ENCODE results near the gene KRTAP10-5.
"Not testable (repeated sequence)": the region's sequence is repeated elsewhere in the genome, so short reads cannot be mapped to it uniquely, and the experiment has no call there.

Gene KRTAP10-5

GRCh38 chr21:44615466-44615865, 35.1 kb upstream of the KRTAP10-5 start:
- Mint-ChIP-seq H3K9me3 (peaks cover 33% of the 10 kb centered on the region), H3K27ac (no peak overlapping the region), H3K4me3 (no peak overlapping the region), H3K4me1 (ENCODE audit: low read depth) (peaks cover 10% of the 10 kb centered on the region), H3K27me3 (peaks cover 4% of the 10 kb centered on the region), H3K36me3 (ENCODE audit: low read depth) (no peaks in the 10 kb centered on the region)
- intact Hi-C loops (cut with micrococcal nuclease): no loop called here

DNA sequence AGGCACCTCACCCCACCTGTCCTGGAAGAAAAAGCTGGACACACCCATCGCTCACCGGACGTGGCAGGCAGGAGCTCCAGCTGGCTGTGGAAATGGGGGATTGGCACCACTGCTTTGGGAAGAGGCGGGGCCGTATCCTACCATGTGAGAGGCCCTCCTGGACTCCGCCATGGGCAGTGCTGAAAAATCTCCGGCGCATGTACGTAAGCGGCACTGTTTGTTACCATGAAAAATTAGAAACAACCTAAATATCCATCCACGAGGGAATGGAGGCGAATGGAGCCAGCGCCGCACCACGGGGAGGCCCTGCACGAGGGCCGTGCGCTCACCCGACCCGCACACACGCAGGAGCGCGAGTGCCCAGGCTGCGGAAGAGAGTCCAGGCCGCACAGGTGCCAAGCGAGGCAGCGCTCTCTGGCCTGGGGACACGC, 34.6 kb upstream of the KRTAP10-5 start:
- no peaks in the 10 kb centered on the region for H3K36me3 Mint-ChIP-seq (ENCODE audit: low read depth)
- H3K4me3 Mint-ChIP-seq: no peak overlapping the region
- peaks cover 33% of the 10 kb centered on the region for H3K9me3 Mint-ChIP-seq
- peaks cover 4% of the 10 kb centered on the region for H3K27me3 Mint-ChIP-seq
- intact Hi-C loops (cut with micrococcal nuclease): no loop called here
- H3K27ac Mint-ChIP-seq: no peak overlapping the region
- H3K4me1 Mint-ChIP-seq (ENCODE audit: low read depth): peaks cover 10% of the 10 kb centered on the region

GRCh38 chr21:44614161-44614631, 33.8 kb upstream of the KRTAP10-5 start:
- Mint-ChIP-seq H3K27me3 (peaks cover 1% of the 10 kb centered on the region), H3K4me3 (no peak overlapping the region), H3K9me3 (peaks cover 33% of the 10 kb centered on the region), H3K27ac (no peak overlapping the region), H3K4me1 (ENCODE audit: low read depth) (peaks cover 10% of the 10 kb centered on the region), H3K36me3 (ENCODE audit: low read depth) (no peaks in the 10 kb centered on the region)
- intact Hi-C loops (cut with micrococcal nuclease): no loop called here

DNA sequence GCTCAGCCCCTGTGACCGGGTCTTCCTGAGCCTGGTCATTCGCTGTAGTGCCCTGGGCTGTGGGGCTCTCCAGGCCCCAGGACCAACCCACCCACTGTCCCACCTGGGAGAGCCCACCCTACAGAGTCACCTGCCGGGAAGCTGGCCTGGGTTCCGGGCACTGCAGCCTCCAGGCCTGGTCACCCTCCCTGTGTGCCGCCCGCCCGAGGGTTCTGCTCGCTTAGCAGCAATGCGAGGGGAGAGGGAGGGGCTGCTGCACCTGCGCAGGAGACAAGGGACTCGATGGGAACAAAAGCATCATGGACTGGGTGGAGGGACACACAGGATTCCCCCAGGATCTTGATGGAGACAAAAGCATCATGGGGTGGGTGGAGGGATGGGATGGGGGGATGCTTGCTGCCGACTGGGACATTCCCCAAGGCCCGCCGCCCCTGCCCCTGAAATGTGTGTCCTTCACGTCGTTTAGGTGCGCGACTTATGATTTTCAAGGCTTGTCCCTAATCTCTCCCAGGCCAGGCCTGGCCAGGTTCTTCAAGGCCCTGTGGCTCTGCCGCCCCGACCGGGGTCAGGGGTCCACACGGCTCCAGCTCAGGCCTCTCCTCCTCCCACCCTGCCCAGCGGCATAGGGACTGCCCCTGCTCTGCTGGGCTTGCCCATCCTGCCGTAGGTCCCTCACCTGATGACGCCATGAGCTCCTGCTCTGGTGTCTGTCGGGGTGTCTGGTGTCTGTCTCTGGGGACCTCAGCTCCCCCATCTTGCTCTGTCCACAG, 33.2 kb upstream of the KRTAP10-5 start:
- Mint-ChIP-seq H3K36me3 (ENCODE audit: low read depth) (no peaks in the 10 kb centered on the region), H3K4me3 (no peak overlapping the region), H3K27me3 (peaks cover 1% of the 10 kb centered on the region), H3K9me3 (peaks cover 36% of the 10 kb centered on the region), H3K4me1 (ENCODE audit: low read depth) (peaks cover 6% of the 10 kb centered on the region), H3K27ac (no peak overlapping the region)
- intact Hi-C loops (cut with micrococcal nuclease): no loop called here

GRCh38 chr21:44612669-44613229, 32.3 kb upstream of the KRTAP10-5 start:
- intact Hi-C loops (cut with micrococcal nuclease): no loop called here
- Mint-ChIP-seq H3K9me3 (peaks cover 37% of the 10 kb centered on the region), H3K36me3 (ENCODE audit: low read depth) (no peaks in the 10 kb centered on the region), H3K27me3 (peaks cover 1% of the 10 kb centered on the region), H3K27ac (no peak overlapping the region), H3K4me1 (ENCODE audit: low read depth) (no peaks in the 10 kb centered on the region), H3K4me3 (no peak overlapping the region)

DNA sequence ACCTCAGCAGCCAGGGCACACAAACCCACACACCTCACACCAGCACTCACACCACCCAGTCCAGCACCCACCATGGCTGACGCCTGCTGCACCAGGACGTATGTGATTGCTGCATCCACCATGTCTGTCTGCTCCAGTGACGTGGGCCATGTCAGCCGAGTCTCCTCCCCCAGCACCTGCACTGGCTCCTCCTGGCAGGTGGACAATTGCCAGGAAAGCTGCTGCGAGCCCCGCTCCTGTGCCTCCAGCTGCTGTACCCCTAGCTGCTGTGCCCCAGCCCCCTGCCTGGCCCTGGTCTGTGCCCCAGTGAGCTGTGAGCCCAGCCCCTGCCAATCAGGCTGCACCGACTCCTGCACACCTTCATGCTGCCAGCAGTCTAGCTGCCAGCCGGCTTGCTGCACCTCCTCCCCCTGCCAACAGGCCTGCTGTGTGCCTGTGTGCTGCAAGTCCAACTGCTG, 31.7 kb upstream of the KRTAP10-5 start, which contains the start of gene KRTAP10-8:
KRTAP10-8 (plus strand) TSS at position 51 of the 458 bp plus-strand sequence; CDS start at position 73, 22 bp downstream.
- Mint-ChIP-seq H3K4me3 (no peak within 1 kb of the TSS), H3K36me3 (ENCODE audit: low read depth) (no peaks in the 10 kb centered on the region), H3K4me1 (ENCODE audit: low read depth) (no peaks in the 10 kb centered on the region), H3K27ac (no peak within 1 kb of the TSS), H3K9me3 (peaks cover 37% of the 10 kb centered on the region), H3K27me3 (peaks cover 1% of the 10 kb centered on the region)
- intact Hi-C loops (cut with micrococcal nuclease): no loop called here

GRCh38 chr21:44611551-44611950, 31.1 kb upstream of the KRTAP10-5 start:
- intact Hi-C loops (cut with micrococcal nuclease): no loop called here
- peaks cover 1% of the 10 kb centered on the region for H3K27me3 Mint-ChIP-seq
- H3K4me1 Mint-ChIP-seq (ENCODE audit: low read depth): no peaks in the 10 kb centered on the region
- no peaks in the 10 kb centered on the region for H3K36me3 Mint-ChIP-seq (ENCODE audit: low read depth)
- no peak overlapping the region for H3K27ac Mint-ChIP-seq
- no peak overlapping the region for H3K4me3 Mint-ChIP-seq
- peaks cover 38% of the 10 kb centered on the region for H3K9me3 Mint-ChIP-seq

DNA sequence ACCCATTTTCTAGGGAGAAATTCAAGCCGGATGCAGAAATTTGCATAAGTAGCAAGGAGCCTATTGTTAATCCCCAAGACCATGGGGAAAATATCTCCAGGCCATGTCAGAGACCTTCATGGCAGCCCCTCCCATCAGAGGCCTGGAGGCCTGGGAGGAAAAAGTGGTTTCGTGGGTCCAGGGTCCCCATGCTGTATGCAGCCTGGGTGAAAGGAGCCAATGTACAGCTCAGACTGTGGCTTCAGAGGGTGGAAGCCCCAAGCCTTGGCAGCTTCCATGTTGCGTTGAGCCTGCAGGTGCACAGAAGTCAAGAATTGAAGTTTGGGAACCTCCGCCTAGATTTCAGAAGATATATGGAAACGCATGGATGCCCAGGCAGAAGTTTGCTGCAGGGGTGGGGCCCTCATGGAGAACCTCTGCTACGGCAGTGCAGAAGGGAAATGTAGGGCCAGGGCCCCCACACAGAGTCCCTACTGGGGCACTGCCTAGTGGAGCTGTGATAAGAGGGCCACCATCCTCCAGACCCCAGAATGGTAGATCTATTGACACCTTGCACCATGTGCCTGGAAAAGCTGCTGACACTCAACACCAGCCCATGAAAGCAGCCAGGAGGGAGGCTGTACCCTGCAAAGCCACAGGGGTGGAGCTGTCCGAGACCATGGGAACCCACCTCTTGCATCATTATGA, 29.9 kb upstream of the KRTAP10-5 start:
- H3K27me3 Mint-ChIP-seq; H3K36me3 Mint-ChIP-seq (ENCODE audit: low read depth); H3K4me3 Mint-ChIP-seq; intact Hi-C loops (cut with micrococcal nuclease); H3K27ac Mint-ChIP-seq; H3K4me1 Mint-ChIP-seq (ENCODE audit: low read depth): not testable (repeated sequence)
- H3K9me3 Mint-ChIP-seq: peaks cover 43% of the 10 kb centered on the region

GRCh38 chr21:44609193-44609592, 28.8 kb upstream of the KRTAP10-5 start:
- Mint-ChIP-seq H3K27ac (no peak overlapping the region), H3K27me3 (peaks cover 4% of the 10 kb centered on the region), H3K9me3 (peaks cover 48% of the 10 kb centered on the region), H3K36me3 (ENCODE audit: low read depth) (no peaks in the 10 kb centered on the region), H3K4me1 (ENCODE audit: low read depth) (no peaks in the 10 kb centered on the region), H3K4me3 (no peak overlapping the region)
- intact Hi-C loops (cut with micrococcal nuclease): no loop called here

DNA sequence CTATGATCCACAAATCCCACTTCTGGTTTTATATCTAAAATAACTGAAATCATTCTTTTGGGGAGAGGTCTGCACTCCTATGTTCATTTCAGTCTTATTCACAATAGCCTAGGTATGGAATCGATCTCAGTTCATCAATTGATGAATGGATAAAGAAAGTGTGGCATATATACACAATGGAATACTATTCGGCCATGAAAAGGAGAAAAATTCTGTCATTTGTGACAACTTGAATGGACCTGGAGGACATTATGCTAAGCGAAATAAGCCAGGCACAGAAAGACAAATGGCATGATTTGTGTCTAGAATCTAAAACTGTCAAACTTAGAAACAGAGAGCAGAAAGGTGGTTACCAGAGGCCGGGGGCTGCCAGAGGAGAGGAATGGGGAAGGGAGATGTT, 26.1 kb upstream of the KRTAP10-5 start:
- Mint-ChIP-seq H3K27me3 (peaks cover 4% of the 10 kb centered on the region), H3K27ac (no peak overlapping the region), H3K4me1 (ENCODE audit: low read depth) (no peaks in the 10 kb centered on the region), H3K4me3 (no peak overlapping the region), H3K36me3 (ENCODE audit: low read depth) (no peaks in the 10 kb centered on the region), H3K9me3 (peaks cover 46% of the 10 kb centered on the region)
- intact Hi-C loops (cut with micrococcal nuclease): no loop called here

GRCh38 chr21:44603911-44604310, 23.5 kb upstream of the KRTAP10-5 start:
- intact Hi-C loops (cut with micrococcal nuclease): no loop called here

GRCh38 chr21:44603109-44603875, 22.9 kb upstream of the KRTAP10-5 start:
- H3K4me3 Mint-ChIP-seq: no peak overlapping the region
- no peaks in the 10 kb centered on the region for H3K36me3 Mint-ChIP-seq (ENCODE audit: low read depth)
- H3K9me3 Mint-ChIP-seq: peaks cover 16% of the 10 kb centered on the region
- H3K27me3 Mint-ChIP-seq: peaks cover 9% of the 10 kb centered on the region
- intact Hi-C loops (cut with micrococcal nuclease): no loop called here
- H3K27ac Mint-ChIP-seq: no peak overlapping the region
- H3K4me1 Mint-ChIP-seq (ENCODE audit: low read depth): no peaks in the 10 kb centered on the region

More at GRCh38 chr21:44603911-44604310, 23.5 kb upstream of the KRTAP10-5 start:
- Mint-ChIP-seq H3K27me3 (peaks cover 9% of the 10 kb centered on the region), H3K4me1 (ENCODE audit: low read depth) (no peaks in the 10 kb centered on the region), H3K27ac (no peak overlapping the region), H3K4me3 (no peak overlapping the region), H3K36me3 (ENCODE audit: low read depth) (no peaks in the 10 kb centered on the region), H3K9me3 (peaks cover 20% of the 10 kb centered on the region)

DNA sequence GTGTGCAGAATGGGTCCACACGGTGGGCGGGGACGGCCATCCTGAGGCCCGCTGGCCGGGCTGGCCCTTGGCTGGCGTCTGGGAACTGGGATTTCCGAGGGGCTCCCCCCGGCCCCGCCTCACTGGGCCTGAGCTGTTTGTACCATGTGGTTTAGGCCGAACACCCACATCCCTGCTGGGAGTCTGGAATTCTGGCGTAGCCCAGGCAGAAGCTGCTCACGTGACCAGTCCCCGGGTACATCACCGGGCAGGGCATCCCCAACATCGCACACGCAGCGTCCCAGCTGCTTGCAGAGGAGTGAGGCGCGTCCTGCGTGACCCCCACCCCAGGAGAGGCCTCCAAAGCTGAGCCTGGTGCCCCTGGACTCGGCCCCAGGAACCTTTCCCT, 22.1 kb upstream of the KRTAP10-5 start:
- no peaks in the 10 kb centered on the region for H3K4me1 Mint-ChIP-seq (ENCODE audit: low read depth)
- H3K9me3 Mint-ChIP-seq: peaks cover 16% of the 10 kb centered on the region
- H3K4me3 Mint-ChIP-seq: no peak overlapping the region
- no peak overlapping the region for H3K27ac Mint-ChIP-seq
- intact Hi-C loops (cut with micrococcal nuclease): no loop called here
- peaks cover 13% of the 10 kb centered on the region for H3K27me3 Mint-ChIP-seq
- H3K36me3 Mint-ChIP-seq (ENCODE audit: low read depth): no peaks in the 10 kb centered on the region

All from dendritic cell treated with granulocyte-macrophage colony-stimulating factor and Interleukin-4, amounts not matched to agents 40 ng/mL and 50 ng/mL, for 4 days (primary cell).